HG03045 (cell line): ENCODE data around the gene C1QTNF9B.
"Not testable (repeated sequence)": the region's sequence is repeated elsewhere in the genome, so short reads cannot be mapped to it uniquely, and the experiment has no call there.

Experiments used
- ATAC-seq: cut with Tn5 transposase; IDR thresholded peaks from one replicate; pipeline ENCODE4 v1.9.1; 2021; ENCODE audit warnings: mild to moderate bottlenecking, moderate library complexity; ENCODE audit not compliant: unreplicated experiment

Gene C1QTNF9B

DNA sequence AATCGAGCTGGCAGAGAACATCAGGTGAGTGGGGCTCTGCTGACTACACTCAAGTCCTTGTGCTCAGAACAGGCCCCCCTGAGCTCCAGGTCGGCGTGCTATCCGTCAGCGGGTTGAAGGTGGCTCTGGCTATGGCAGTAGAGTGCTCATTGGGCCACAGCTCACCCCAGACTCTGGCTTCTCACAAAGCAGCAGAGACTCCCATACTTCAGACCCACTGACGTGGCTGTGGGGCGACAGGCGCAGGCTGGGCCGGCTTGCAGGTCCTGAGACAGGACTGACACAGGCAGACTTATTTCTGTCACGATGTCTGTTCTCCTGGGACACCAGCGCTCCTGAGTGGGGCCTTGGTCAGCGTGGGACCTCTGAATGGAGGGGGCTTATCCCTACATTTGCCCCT lies 2.6 kb downstream of the C1QTNF9B start:
- not testable (repeated sequence) for ATAC-seq

DNA sequence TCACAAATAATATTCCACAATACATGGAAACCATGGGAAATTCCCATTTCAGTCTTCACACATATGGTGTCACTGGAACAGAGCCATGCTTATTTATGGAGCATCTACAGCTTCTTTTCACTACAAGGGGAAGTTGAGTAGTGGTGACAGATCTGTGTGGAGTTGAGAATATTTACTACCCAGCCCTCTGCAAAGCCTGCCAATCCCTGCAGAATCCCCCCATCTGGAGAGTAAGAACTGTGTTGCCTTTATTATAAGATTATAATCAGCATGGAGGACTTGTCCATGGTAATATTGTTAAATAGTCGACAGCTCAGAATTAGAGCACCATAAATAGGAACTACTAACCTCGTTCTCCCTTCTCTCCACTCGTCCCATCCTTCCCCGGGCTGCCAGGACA lies 3.5 kb downstream of the C1QTNF9B start:
- ATAC-seq: not testable (repeated sequence)

DNA sequence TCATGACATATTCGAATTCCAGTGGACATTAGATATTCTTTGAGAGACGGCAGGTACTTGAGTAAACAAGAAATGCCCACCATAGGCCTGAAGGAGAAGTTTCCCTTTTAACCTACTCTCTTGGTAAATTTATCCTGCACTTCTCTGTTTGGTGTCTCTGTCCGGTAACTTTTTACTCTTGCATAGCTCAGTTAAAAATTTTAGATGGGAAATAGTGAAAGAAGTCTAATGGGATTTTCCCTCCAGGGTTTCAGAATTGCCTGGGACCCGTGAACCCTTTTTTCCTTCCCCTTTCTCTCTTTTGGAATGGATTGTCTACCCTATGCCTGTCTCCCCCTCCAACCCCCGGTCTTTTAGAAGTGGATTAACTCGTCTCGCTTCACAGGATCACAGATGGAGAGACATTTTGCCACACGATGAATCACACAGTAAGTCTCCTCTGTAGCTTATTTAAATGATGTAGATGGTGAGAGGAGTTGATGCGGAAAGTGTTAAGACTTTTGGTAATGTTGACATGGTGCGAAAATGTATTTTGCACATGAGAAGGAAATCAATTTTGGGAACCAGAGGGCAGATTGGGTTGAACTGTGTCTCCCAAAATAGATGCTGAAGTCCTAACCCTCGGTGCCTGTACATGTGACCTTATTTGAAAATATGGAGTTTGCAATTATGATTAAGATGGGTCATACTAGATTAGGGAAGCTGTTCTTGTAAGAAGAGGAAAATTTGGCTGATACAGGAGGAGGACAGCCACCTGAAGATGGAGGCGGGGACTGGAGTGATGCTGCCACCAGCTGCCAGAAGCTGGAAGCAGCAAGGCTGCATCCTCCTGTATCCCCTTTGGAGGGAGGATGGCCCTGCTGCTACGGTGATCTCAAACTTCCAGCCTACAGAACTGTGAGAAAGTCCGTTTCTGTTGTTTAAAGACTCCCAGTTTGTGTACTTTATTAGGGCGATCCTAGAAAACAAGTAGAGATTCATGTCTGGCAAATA lies 7.4 kb downstream of the C1QTNF9B start:
- ATAC-seq: peak; percentile 16

DNA sequence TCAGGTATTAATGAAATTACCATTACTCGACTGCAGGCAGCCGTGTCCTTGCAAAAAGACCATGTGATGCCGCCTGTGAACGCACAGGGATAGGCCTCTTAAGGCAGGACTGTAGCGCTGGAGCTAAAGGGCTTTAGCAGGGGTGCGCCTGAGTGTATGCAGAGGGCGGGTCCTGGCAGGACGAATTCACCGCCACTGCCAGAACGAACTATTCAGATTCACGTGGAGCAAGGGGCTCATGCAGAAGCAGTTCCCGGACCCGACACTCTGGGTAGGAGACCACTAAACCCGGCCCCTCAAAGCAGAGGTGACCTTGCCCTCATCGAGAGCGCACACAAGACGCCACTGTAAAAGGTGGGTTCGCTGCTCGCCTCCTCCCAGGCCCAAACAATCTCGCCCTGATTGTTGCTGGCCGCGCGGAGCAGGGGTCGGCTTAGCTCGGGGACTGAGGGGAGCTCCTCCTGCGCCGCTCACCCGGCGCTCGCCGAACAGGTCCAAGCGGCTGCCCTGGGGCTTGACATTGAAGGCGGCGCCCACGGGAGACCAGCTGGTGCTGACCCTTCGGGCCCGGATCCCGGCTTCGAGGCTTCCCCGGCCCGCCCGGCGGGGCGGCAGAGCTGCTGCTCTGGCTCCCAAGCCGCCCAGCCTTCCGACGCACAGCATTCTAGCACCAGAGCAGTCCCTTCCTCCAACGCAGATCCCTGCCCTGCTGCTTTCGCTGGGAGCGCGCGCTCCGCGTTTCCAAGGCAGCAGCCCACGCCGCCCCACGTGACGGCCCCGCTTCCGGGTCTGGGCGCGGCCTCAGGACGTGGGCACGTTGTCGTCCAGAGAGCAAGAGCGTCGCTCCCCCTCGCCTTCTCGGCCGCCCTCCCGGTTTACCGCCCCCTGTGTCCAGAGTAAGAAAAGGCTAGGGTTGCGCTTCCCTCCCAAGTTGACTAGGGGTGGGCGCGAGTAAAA lies 8.4 kb downstream of the C1QTNF9B start, which contains the start of gene MIPEP:
TSS of gene MIPEP (minus strand) at position 743 of the 957 bp plus-strand sequence. CDS start at position 663, 80 bp downstream.
- peak; percentile 97 for ATAC-seq

GRCh38 chr13:23884361-23884760 lies 12.9 kb downstream of the C1QTNF9B start:
- not testable (repeated sequence) for ATAC-seq

DNA sequence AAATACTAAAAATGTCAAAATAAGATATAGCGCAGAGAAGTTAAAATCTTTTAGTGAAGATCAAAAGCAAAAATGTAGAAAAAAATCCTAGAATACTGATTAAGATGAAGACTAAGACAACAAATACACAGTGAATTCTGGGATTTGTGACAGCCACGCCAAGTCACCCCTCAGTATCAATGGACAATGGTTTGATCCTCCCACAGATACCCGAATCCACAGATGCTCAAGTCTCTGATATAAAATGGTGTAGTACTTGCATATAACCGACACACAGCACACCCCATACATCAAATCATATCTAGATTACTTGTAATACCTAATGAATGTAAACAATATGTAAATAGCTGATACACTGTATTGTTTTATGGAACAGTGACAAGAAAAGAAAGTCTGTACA lies 14.0 kb downstream of the C1QTNF9B start:
- ATAC-seq: no peak

- ATAC-seq: not testable (repeated sequence)
Measured at GRCh38 chr13:23881402-23881800, 15.9 kb downstream of the C1QTNF9B start.

GRCh38 chr13:23880493-23881401 lies 16.6 kb downstream of the C1QTNF9B start:
- not testable (repeated sequence) for ATAC-seq

DNA sequence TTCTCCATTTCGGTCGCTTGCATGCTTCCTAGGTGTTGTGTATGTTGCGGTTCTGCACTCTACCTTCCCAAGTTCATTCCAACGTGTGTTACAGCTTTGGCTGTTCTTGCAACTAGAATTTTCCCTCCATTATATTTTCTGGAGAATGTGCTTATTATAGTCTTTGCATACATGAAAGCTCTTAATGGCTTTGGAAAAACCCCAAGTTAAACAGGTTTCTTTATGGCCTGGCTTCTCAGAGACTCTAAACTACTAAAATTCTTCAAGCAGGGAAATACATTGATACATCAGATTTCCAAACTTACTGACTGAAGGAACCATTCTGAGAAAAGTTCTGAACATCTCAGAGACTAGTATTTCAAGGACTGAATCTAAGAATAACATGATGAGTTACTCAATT lies 20.0 kb downstream of the C1QTNF9B start:
- ATAC-seq: no peak

DNA sequence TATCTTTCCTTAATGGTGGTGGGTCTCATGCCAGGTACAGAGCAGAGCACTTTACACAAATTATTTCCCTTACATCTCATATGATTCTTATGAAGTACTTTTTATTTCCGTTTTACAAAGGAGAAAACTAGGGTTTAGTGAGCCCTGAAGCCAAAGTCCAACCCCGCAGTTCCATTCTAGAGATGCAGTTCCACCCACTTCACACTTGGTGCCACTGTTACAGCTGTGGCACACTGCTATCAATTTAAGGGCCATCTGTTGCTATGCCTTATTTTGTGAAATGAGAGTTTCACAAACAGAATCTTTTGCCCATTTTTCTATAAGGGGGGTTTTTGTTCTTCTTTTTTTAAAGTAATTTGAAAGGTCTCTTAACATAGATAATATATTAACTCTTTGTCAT lies 21.0 kb downstream of the C1QTNF9B start:
- no peak for ATAC-seq

DNA sequence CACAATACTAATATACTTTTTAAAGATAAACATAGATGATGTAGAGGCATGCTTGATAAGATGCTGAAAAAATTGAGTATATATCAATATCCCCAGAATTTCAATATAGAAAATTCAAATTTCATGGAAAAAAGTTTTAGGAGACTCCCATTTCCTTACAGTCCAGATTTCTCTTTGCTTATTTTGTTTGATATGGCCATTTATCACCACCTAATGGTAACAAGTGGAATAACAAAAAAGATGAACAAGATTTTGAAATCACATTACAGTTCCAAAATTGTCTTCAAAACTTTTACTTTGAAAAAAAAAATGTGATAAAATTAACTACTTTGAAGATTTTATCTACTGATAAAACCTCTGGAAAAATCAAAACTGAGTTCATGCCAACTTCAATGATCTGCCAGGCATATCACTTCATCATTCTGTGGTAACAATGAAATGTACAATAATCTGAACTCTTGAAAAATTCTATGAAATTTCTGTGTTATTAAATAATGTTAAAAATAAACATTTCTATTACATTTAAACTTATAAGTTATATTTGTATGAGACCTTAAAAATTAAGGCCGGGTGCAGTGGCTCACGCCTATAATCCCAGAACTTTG lies 25.6 kb downstream of the C1QTNF9B start:
- ATAC-seq: no peak

DNA sequence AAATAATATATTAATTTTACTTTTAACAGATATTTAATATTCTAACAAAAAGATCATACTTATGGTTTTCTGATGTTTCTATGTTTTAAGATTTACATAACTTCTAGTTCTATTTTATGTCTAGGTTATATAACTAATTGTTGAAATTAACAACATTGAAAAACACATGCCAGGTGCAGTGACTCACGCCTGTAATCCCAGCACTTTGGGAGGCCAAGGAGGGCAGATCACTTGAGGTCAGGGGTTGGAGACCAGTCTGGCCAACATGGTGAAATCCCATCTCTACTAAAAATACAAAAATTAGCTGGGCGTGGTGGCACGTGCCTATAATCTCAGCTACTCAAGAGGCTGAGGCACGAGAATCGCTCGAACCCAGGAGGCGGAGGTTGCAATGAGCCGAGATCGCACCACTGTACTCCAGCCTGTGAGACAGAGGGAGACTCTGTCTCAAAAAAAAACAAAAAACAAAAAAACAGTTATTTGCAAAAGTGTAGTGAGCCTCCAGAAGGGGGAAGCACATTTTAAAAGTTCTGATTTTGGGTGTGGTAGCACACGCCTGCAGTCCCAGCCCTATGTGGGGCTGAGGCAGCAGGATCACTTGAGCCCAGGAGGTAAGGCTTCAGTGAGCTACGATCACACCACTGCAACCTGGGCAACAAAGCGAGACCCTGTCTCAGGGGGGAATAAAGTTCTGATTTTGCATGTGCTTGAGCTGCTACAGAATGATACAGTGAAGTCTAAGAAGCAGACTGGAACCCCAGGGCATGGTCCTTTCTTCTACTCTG lies 26.8 kb downstream of the C1QTNF9B start:
- no peak for ATAC-seq

- ATAC-seq: no peak
Measured at GRCh38 chr13:23868521-23868920, 28.8 kb downstream of the C1QTNF9B start.

GRCh38 chr13:23867027-23867491 lies 30.2 kb downstream of the C1QTNF9B start:
- ATAC-seq: no peak

- no peak for ATAC-seq
Measured at GRCh38 chr13:23866420-23867026, 30.8 kb downstream of the C1QTNF9B start.

DNA sequence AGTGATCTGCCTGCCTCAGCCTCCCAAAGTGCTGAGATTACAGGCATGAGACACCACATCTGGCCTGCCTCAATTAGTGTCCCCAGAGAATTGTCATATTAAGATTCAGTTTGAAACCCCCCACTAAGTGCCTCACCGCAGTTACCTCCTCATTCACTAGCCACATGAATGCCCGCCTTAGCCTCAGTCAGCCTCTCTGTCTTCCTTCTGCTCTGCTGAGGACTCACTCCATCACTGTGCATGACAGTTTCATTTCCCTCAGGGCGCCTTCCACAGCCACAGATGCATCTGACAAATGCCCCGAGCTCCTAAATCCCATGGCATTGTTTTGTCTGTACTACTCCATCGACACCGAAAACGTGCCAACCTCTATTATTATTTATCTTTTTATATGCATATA lies 31.4 kb downstream of the C1QTNF9B start:
- no peak for ATAC-seq

DNA sequence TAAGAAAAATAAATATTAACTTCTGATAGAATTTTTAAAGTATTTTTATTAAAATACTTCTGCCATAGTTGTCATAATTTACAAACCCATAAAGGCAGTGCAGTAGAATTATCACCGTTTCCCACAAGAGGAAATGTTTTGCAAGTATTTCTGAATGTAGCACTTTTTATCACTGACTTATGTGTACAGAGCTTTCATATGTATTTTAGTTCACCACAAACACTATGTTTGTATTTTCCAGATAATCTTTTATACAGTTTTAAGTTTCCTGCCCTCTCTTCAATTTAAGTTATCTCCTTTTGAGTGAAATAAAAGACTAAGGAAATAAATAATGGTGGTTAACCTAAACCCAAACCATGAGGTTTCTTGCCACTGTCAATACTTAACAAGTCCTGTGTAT lies 32.3 kb downstream of the C1QTNF9B start:
- no peak for ATAC-seq

- no peak for ATAC-seq
Measured at GRCh38 chr13:23861310-23861709, 36.0 kb downstream of the C1QTNF9B start.
